ENCODE data around the gene SIGLECL1. TPM values are rescaled to one million over a fixed set of nuclear protein-coding genes. Genes with fewer than 3 reads are reported as not detected.

SIGLECL1 gene
- total RNA-seq, 1 donor from 2014 or later, result not detected

DNA sequence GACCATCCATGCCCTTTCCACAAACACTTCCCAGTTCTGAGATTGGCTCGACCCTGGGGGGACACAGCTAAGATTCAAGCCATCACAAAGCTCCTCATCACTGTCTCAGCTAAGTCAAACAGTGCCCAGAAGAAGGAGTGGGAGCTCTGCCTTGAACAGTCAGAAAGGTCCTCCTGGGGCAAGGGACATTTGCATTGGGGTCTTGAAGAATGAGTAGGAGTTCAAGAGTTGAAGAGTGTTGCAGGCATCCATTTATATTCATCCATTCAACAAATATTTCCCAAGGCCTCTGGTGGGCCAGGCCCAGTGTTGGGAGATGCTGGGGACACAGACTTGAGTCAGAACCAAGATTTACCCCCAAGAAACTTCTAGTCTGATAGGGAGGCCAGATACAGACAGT, 67.1 kb downstream of the SIGLECL1 start:
- peaks cover 21% of the 10 kb centered on the region for H3K27me3 Mint-ChIP-seq (ENCODE audit: low read depth, unreplicated experiment)
- TF ChIP-seq EZH2 (IDR thresholded peaks at IDR 0.05; ENCODE audit: insufficient read depth, low read length), result no peak
- TF ChIP-seq, protein P1, sequence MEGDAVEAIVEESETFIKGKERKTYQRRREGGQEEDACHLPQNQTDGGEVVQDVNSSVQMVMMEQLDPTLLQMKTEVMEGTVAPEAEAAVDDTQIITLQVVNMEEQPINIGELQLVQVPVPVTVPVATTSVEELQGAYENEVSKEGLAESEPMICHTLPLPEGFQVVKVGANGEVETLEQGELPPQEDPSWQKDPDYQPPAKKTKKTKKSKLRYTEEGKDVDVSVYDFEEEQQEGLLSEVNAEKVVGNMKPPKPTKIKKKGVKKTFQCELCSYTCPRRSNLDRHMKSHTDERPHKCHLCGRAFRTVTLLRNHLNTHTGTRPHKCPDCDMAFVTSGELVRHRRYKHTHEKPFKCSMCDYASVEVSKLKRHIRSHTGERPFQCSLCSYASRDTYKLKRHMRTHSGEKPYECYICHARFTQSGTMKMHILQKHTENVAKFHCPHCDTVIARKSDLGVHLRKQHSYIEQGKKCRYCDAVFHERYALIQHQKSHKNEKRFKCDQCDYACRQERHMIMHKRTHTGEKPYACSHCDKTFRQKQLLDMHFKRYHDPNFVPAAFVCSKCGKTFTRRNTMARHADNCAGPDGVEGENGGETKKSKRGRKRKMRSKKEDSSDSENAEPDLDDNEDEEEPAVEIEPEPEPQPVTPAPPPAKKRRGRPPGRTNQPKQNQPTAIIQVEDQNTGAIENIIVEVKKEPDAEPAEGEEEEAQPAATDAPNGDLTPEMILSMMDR (IDR thresholded peaks at IDR 0.05; ENCODE audit: insufficient read depth, low read depth, low read length), result no peak

More for the DNA sequence above, 67.1 kb downstream of the SIGLECL1 start:
- Histone ChIP-seq H3K79me2 (ENCODE audit: insufficient read depth, low read length) (no peaks in the 10 kb centered on the region), H3K9ac (ENCODE audit: low read length) (no peak overlapping the region), H3K27me3 (ENCODE audit: insufficient read depth, low read length) (no peaks in the 10 kb centered on the region), H3K9me3 (ENCODE audit: insufficient read depth, low read depth, low read length) (peaks cover 2% of the 10 kb centered on the region), H3K27ac (ENCODE audit: low read depth, low read length) (no peak overlapping the region), H3K4me2 (ENCODE audit: low read length) (no peak overlapping the region), H4K20me1 (ENCODE audit: insufficient read depth, low read length) (no peaks in the 10 kb centered on the region), H3K4me3 (ENCODE audit: insufficient read depth, low read depth, low read length) (no peak overlapping the region), H3K36me3 (ENCODE audit: insufficient read depth, low read length) (no peaks in the 10 kb centered on the region), H3K4me1 (ENCODE audit: insufficient read depth, low read length) (no peaks in the 10 kb centered on the region), H2AFZ (ENCODE audit: low read depth, low read length) (no peak overlapping the region)
- no peak overlapping the region for H3K4me3 Mint-ChIP-seq (ENCODE audit: unreplicated experiment)
- no peak overlapping the region for H3K27ac Mint-ChIP-seq (ENCODE audit: unreplicated experiment)
- DNase-seq (ENCODE audit: low read depth), result no peak
- H3K9me3 Mint-ChIP-seq (ENCODE audit: unreplicated experiment), result peaks cover 4% of the 10 kb centered on the region
- no peaks in the 10 kb centered on the region for H3K4me1 Mint-ChIP-seq (ENCODE audit: low read depth, unreplicated experiment)
- FAIRE-seq, result no peak
- H3K36me3 Mint-ChIP-seq (ENCODE audit: low read depth, unreplicated experiment), result no peaks in the 10 kb centered on the region

Small RNAs within 50 kb of the gene (microRNA-seq; reads per million reads assigned to microRNA genes)
- gene MIR8074, result not detected

Other genes starting within 250 kb of the SIGLECL1 start
- gene KLK8, start 249.5 kb upstream of the SIGLECL1 start, total RNA-seq, result not detected in 2 replicates
- 0.19 and 0.30 TPM in 2 replicates for gene KLK10, start 231.4 kb upstream of the SIGLECL1 start, total RNA-seq
- not detected in 2 replicates for gene KLK11, start 224.5 kb upstream of the SIGLECL1 start, total RNA-seq
- gene KLK12, start 216.1 kb upstream of the SIGLECL1 start, total RNA-seq, result not detected in 2 replicates
- gene KLK13, start 186.0 kb upstream of the SIGLECL1 start, total RNA-seq, result 0.32 TPM in 1 of 2 replicates, not detected in the other
- gene KLK14, start 168.2 kb upstream of the SIGLECL1 start, total RNA-seq, result 0.23 and 0.31 TPM in 2 replicates
- 6.4 and 7.4 TPM in 2 replicates for gene CTU1, start 142.7 kb upstream of the SIGLECL1 start, total RNA-seq
- not detected in 2 replicates for gene SIGLEC9, start 126.2 kb upstream of the SIGLECL1 start, total RNA-seq
- not detected in 2 replicates for gene SIGLEC7, start 108.8 kb upstream of the SIGLECL1 start, total RNA-seq
- gene CD33, start 26.0 kb upstream of the SIGLECL1 start, total RNA-seq, result not detected in 2 replicates
- gene IGLON5, start 60.6 kb downstream of the SIGLECL1 start, total RNA-seq, result 5.4 and 6.6 TPM in 2 replicates
- 4.2 and 4.7 TPM in 2 replicates for gene VSIG10L, start 91.1 kb downstream of the SIGLECL1 start, total RNA-seq
- 64.3 and 72.5 TPM in 2 replicates for gene ETFB, start 115.3 kb downstream of the SIGLECL1 start, total RNA-seq
- 0.84 and 1.4 TPM in 2 replicates for gene CLDND2, start 117.9 kb downstream of the SIGLECL1 start, total RNA-seq
- gene NKG7, start 121.6 kb downstream of the SIGLECL1 start, total RNA-seq, result not detected in 2 replicates
- gene LIM2, start 136.9 kb downstream of the SIGLECL1 start, total RNA-seq, result not detected in 2 replicates
- not detected in 2 replicates for gene C19orf84, start 139.5 kb downstream of the SIGLECL1 start, total RNA-seq
- gene SIGLEC10, start 166.6 kb downstream of the SIGLECL1 start, total RNA-seq, result not detected in 2 replicates
- gene SIGLEC8, start 207.4 kb downstream of the SIGLECL1 start, total RNA-seq, result not detected in 2 replicates
- not detected in 2 replicates for gene CEACAM18, start 227.5 kb downstream of the SIGLECL1 start, total RNA-seq